H9 (cell line): Measurements from ENCODE around the gene RUNX1. TPM values are rescaled to one million over a fixed set of nuclear protein-coding genes. Genes with fewer than 3 reads are reported as not detected.

ENCODE experiments used
- DNase-seq: peaks from one replicate; pipeline ENCODE4 v3.0.0-alpha.2; 2017
- H2AFZ ChIP-seq: one replicate; pipeline ENCODE4 v1.6.1; 2013; ENCODE audit warnings: mild to moderate bottlenecking, low read length, control low read depth, moderate library complexity
- H2AK5ac ChIP-seq: 2 replicates; pipeline ENCODE4 v1.6.1; 2013; ENCODE audit warnings: low read length, control low read depth, mixed read lengths; ENCODE audit not compliant: insufficient read length
- H2BK120ac ChIP-seq: one replicate; pipeline ENCODE4 v1.6.1; 2013; ENCODE audit warnings: low read depth, mild to moderate bottlenecking, low read length, control low read depth, inconsistent platforms; ENCODE audit not compliant: poor library complexity, severe bottlenecking
- H2BK12ac ChIP-seq: 2 replicates; pipeline ENCODE4 v1.6.1; 2013; ENCODE audit warnings: low read length, control low read depth, mixed read lengths, low read depth; ENCODE audit not compliant: insufficient read length
- H2BK15ac ChIP-seq: 2 replicates; pipeline ENCODE4 v1.6.1; 2013; ENCODE audit warnings: low read depth, low read length, control low read depth
- H2BK20ac ChIP-seq: one replicate; pipeline ENCODE4 v1.6.1; 2013; ENCODE audit warnings: low read depth, mild to moderate bottlenecking, low read length, control low read depth, inconsistent platforms; ENCODE audit not compliant: poor library complexity, severe bottlenecking
- H2BK5ac ChIP-seq: 2 replicates; pipeline ENCODE4 v1.6.1; 2013; ENCODE audit warnings: low read length, control low read depth, mixed read lengths; ENCODE audit not compliant: insufficient read length
- H3K14ac ChIP-seq: 2 replicates; pipeline ENCODE4 v1.6.1; 2013; ENCODE audit warnings: low read length, control low read depth; ENCODE audit not compliant: insufficient read depth
- H3K18ac ChIP-seq: 2 replicates; pipeline ENCODE4 v1.6.1; 2013; ENCODE audit warnings: low read depth, mild to moderate bottlenecking, mixed read lengths, low read length, control low read depth; ENCODE audit not compliant: insufficient read length
- H3K23ac ChIP-seq: 2 replicates; pipeline ENCODE4 v1.6.1; 2013; ENCODE audit warnings: low read length, control low read depth, mixed read lengths, low read depth; ENCODE audit not compliant: insufficient read length
- H3K23me2 ChIP-seq: 2 replicates; pipeline ENCODE4 v1.6.1; 2013; ENCODE audit warnings: low read depth, mild to moderate bottlenecking, mixed read lengths, low read length, control low read depth; ENCODE audit not compliant: insufficient read length, poor library complexity, severe bottlenecking
- H3K27ac ChIP-seq: 2 replicates; pipeline ENCODE4 v1.5.1; 2013; ENCODE audit warnings: low read length, control low read depth, mixed read lengths, low read depth; ENCODE audit not compliant: insufficient read length
- H3K27me3 ChIP-seq: 2 replicates; pipeline ENCODE4 v1.6.1; 2013; ENCODE audit warnings: low read length, control low read depth, inconsistent platforms; ENCODE audit not compliant: insufficient read depth
- H3K4ac ChIP-seq: 2 replicates; pipeline ENCODE4 v1.6.1; 2013; ENCODE audit warnings: low read depth, mild to moderate bottlenecking, control low read depth, inconsistent platforms, low read length, moderate library complexity
- H3K4me1 ChIP-seq: 2 replicates; pipeline ENCODE4 v1.6.1; 2013; ENCODE audit warnings: low read length, control low read depth, inconsistent platforms; ENCODE audit not compliant: insufficient read depth
- H3K4me2 ChIP-seq: 2 replicates; pipeline ENCODE4 v1.6.1; 2013; ENCODE audit warnings: low read length, control low read depth, mixed read lengths; ENCODE audit not compliant: insufficient read length, insufficient read depth
- H3K56ac ChIP-seq: 2 replicates; pipeline ENCODE4 v1.6.1; 2013; ENCODE audit warnings: low read depth, mild to moderate bottlenecking, mixed read lengths, low read length, control low read depth; ENCODE audit not compliant: insufficient read length
- H3K79me1 ChIP-seq: 2 replicates; pipeline ENCODE4 v1.6.1; 2013; ENCODE audit warnings: low read depth, mild to moderate bottlenecking, moderate library complexity, low read length, control low read depth, inconsistent platforms; ENCODE audit not compliant: insufficient read depth, poor library complexity, severe bottlenecking
- H3K79me2 ChIP-seq: 2 replicates; pipeline ENCODE4 v1.6.1; 2013; ENCODE audit warnings: low read length, control low read depth, inconsistent platforms; ENCODE audit not compliant: insufficient read depth
- H3K9ac ChIP-seq: 2 replicates; pipeline ENCODE4 v1.6.1; 2013; ENCODE audit warnings: low read length, control low read depth, mixed read lengths; ENCODE audit not compliant: insufficient read length; ENCODE audit errors: extremely low read depth
- H3K9me3 ChIP-seq: one replicate; pipeline ENCODE4 v1.6.1; 2013; ENCODE audit warnings: low read depth, low read length, inconsistent platforms; ENCODE audit not compliant: control insufficient read depth
- H3T11ph ChIP-seq: one replicate; pipeline ENCODE4 v1.6.1; 2013; ENCODE audit warnings: mild to moderate bottlenecking, low read length, control low read depth, inconsistent platforms
- H4K20me1 ChIP-seq: one replicate; pipeline ENCODE4 v1.6.1; 2013; ENCODE audit not compliant: control insufficient read depth, insufficient read length, insufficient read depth
- H4K5ac ChIP-seq: 2 replicates; pipeline ENCODE4 v1.6.1; 2013; ENCODE audit warnings: low read depth, mild to moderate bottlenecking, mixed read lengths, low read length, control low read depth; ENCODE audit not compliant: insufficient read length
- H4K8ac ChIP-seq: replicated peaks from 2 replicates; pipeline ENCODE4 v1.6.1; 2013; ENCODE audit warnings: low read length, control low read depth, mixed read lengths, low read depth; ENCODE audit not compliant: insufficient read length
- H4K91ac ChIP-seq: 2 replicates; pipeline ENCODE4 v1.6.1; 2013; ENCODE audit warnings: low read depth, mild to moderate bottlenecking, moderate library complexity, mixed read lengths, low read length, control low read depth; ENCODE audit not compliant: insufficient read length
- H3K27ac Mint-ChIP-seq, 3 experiments: 2 replicates in 2 of 3; 3 replicates in 1 of 3; pipeline ENCODE4 v1.8.0; 2020 to 2021; ENCODE audit warnings: mixed read lengths in 3 of 3, mild to moderate bottlenecking in 1 of 3, moderate library complexity in 1 of 3
- H3K27me3 Mint-ChIP-seq: 2 replicates; pipeline ENCODE4 v1.8.0; 2021; ENCODE audit warnings: low read depth, mild to moderate bottlenecking, moderate library complexity, mixed read lengths
- H3K36me3 Mint-ChIP-seq, 3 experiments: 2 replicates in 2 of 3; 3 replicates in 1 of 3; pipeline ENCODE4 v1.8.0; 2020 to 2021; ENCODE audit warnings: low read depth in 3 of 3, mixed read lengths in 3 of 3; ENCODE audit not compliant: insufficient read depth in 1 of 3
- H3K4me1 Mint-ChIP-seq, 2 experiments: 2 replicates each; pipeline ENCODE4 v1.8.0; 2020; ENCODE audit warnings: mixed read lengths in 2 of 2
- H3K4me3 Mint-ChIP-seq, 2 experiments: 2 replicates in 1 of 2; 3 replicates in 1 of 2; pipeline ENCODE4 v1.8.0; 2020 to 2021; ENCODE audit warnings: mild to moderate bottlenecking in 2 of 2, mixed read lengths in 2 of 2, moderate library complexity in 1 of 2
- H3K9me3 Mint-ChIP-seq, 2 experiments: 2 replicates in 1 of 2; 3 replicates in 1 of 2; pipeline ENCODE4 v1.8.0; 2020; ENCODE audit warnings: mild to moderate bottlenecking in 2 of 2, mixed read lengths in 2 of 2, moderate library complexity in 1 of 2
- WGBS: extraction: QIAGEN DNeasy Blood & Tissue Kit; methylation state at CpG from one replicate; pipeline ENCODE4 v1.1.7; 2013; ENCODE audit warnings: missing lambda C conversion rate, low lambda C conversion rate, mixed read lengths; ENCODE audit not compliant: insufficient read length; ENCODE audit errors: extremely low coverage; 5-methylcytosine and 5-hydroxymethylcytosine counted together
- total RNA-seq: library from RNA; stranded (reverse); gene quantifications from 2 replicates; pipeline ENCODE4 v1.2.1, GENCODE V29; 2021
- TF ChIP-seq, protein P1 (sequence below): fragments of 200-600 bp; sonication (generic); conservative IDR thresholded peaks from 3 replicates; pipeline ENCODE4 v1.8.0; 2021; ENCODE audit warnings: antibody characterized with exemption, mild to moderate bottlenecking

The RUNX1 gene
- total RNA-seq, 1 experiment from 2014 or later, result 0.72 TPM

GRCh38 chr21:34899302-34899701 is 149.8 kb downstream of the RUNX1 start:
- Mint-ChIP-seq H3K4me3 (no peak overlapping the region), H3K9me3 (peaks cover 2 to 9% of the 10 kb centered on the region in 2 experiments; a peak in 3 of 5 replicates), H3K4me1 (no peaks in the 10 kb centered on the region), H3K27me3 (peaks cover 51% of the 10 kb centered on the region), H3K36me3 (peaks cover 0 to 9% (median 0%) of the 10 kb centered on the region in 3 experiments; a peak in 2 of 7 replicates), H3K27ac (no peak overlapping the region)
- Histone ChIP-seq H4K91ac (no peak overlapping the region), H4K8ac (no peak overlapping the region), H3K4ac (no peak overlapping the region), H3K14ac (no peak overlapping the region), H3K4me2 (no peak overlapping the region), H2AK5ac (no peak overlapping the region), H3K23me2 (no peaks in the 10 kb centered on the region), H3K79me2 (no peaks in the 10 kb centered on the region), H2BK15ac (no peak overlapping the region), H2BK20ac (no peak overlapping the region), H3K79me1 (no peaks in the 10 kb centered on the region), H3K9me3 (no peaks in the 10 kb centered on the region), H2BK12ac (no peak overlapping the region), H3K4me1 (no peaks in the 10 kb centered on the region), H3K9ac (no peak overlapping the region), H3K56ac (no peak overlapping the region), H3K23ac (no peak overlapping the region), H2BK120ac (no peak overlapping the region), H3K27ac (no peak overlapping the region), H2AFZ (no peak overlapping the region), H3K18ac (no peak overlapping the region), H3K27me3 (no peaks in the 10 kb centered on the region; the same call in 1 of the 2 replicates), H4K5ac (no peak overlapping the region), H2BK5ac (no peak overlapping the region), H4K20me1 (no peaks in the 10 kb centered on the region), H3T11ph (no peak overlapping the region)
- WGBS, result no CpG with 5 or more reads among the region's 2 CpGs
- no peak for DNase-seq
- TF ChIP-seq, protein P1, sequence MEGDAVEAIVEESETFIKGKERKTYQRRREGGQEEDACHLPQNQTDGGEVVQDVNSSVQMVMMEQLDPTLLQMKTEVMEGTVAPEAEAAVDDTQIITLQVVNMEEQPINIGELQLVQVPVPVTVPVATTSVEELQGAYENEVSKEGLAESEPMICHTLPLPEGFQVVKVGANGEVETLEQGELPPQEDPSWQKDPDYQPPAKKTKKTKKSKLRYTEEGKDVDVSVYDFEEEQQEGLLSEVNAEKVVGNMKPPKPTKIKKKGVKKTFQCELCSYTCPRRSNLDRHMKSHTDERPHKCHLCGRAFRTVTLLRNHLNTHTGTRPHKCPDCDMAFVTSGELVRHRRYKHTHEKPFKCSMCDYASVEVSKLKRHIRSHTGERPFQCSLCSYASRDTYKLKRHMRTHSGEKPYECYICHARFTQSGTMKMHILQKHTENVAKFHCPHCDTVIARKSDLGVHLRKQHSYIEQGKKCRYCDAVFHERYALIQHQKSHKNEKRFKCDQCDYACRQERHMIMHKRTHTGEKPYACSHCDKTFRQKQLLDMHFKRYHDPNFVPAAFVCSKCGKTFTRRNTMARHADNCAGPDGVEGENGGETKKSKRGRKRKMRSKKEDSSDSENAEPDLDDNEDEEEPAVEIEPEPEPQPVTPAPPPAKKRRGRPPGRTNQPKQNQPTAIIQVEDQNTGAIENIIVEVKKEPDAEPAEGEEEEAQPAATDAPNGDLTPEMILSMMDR, result no peak
